Ishikawa (cell line): ENCODE data around the gene SMARCA4.

Source experiments
- CEBPB ChIP-seq: IDR thresholded peaks from 2 replicates; pipeline ENCODE4 v1.6.1; 2012
- CREB1 ChIP-seq: IDR thresholded peaks from 2 replicates; pipeline ENCODE4 v1.6.1; 2012; ENCODE audit warnings: low read depth
- EGR1 ChIP-seq: IDR thresholded peaks from 2 replicates; pipeline ENCODE4 v1.6.1; 2012
- EP300 ChIP-seq: IDR thresholded peaks from 2 replicates; pipeline ENCODE4 v1.6.1; 2012; ENCODE audit warnings: borderline replicate concordance
- FOXM1 ChIP-seq: IDR thresholded peaks from 2 replicates; pipeline ENCODE4 v1.6.1; 2012; ENCODE audit warnings: low read depth, borderline replicate concordance
- NFIC ChIP-seq: IDR thresholded peaks from 2 replicates; pipeline ENCODE4 v1.6.1; 2012
- RAD21 ChIP-seq: IDR thresholded peaks from 2 replicates; pipeline ENCODE4 v1.6.1; 2012; ENCODE audit warnings: low read depth
- TAF1 ChIP-seq: IDR thresholded peaks from 2 replicates; pipeline ENCODE4 v1.6.1; 2012; ENCODE audit warnings: low read depth, mild to moderate bottlenecking
- TCF12 ChIP-seq: IDR thresholded peaks from 2 replicates; pipeline ENCODE4 v1.6.1; 2012; ENCODE audit warnings: low read depth
- TEAD4 ChIP-seq: IDR thresholded peaks from 2 replicates; pipeline ENCODE4 v1.6.1; 2012
- YY1 ChIP-seq: IDR thresholded peaks from 2 replicates; pipeline ENCODE4 v1.6.1; 2012; ENCODE audit warnings: low read depth
- ZBTB7A ChIP-seq: IDR thresholded peaks from 2 replicates; pipeline ENCODE4 v1.6.1; 2012; ENCODE audit warnings: low read depth
- TF ChIP-seq, protein P1 (sequence below): IDR thresholded peaks from 2 replicates; pipeline ENCODE4 v1.6.1; 2012; ENCODE audit warnings: low read depth, mild to moderate bottlenecking
- TF ChIP-seq, protein P2 (sequence below): IDR thresholded peaks from 2 replicates; pipeline ENCODE4 v1.6.1; 2012
- TF ChIP-seq, protein P3 (sequence below): IDR thresholded peaks from 2 replicates; pipeline ENCODE4 v1.6.1; 2012

Gene SMARCA4

DNA sequence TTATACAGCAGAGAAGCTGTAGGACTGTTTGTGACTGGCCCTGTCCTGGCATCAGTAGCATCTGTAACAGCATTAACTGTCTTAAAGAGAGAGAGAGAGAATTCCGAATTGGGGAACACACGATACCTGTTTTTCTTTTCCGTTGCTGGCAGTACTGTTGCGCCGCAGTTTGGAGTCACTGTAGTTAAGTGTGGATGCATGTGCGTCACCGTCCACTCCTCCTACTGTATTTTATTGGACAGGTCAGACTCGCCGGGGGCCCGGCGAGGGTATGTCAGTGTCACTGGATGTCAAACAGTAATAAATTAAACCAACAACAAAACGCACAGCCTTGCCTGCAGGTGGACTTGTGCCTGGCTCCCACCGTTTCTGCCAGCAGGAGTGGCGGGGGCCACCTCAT lies 101.1 kb downstream of the SMARCA4 start:
- TF ChIP-seq CREB1 (no peak), NFIC (no peak)

DNA sequence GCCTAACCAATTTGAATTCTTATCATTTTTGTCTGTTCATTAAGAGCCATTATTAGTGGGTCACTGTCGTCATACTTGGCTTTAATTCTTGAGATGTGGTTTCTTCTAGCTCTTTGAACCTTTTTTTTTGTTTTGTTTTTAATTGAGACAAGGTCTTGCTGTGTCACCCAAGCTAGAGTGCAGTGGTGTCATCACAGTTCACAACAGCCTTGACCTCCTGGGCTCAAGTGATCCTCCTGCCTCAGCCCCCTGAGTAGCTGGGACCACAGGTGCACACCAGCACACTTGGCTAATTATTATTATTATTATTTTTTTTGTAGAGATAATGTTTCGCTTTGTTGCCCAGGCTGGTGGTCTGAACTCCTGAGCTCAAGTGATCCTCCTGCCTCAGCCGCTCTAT lies 102.6 kb downstream of the SMARCA4 start:
- TF ChIP-seq CREB1 = no peak
- no peak for TF ChIP-seq TEAD4
- TF ChIP-seq, protein P1, sequence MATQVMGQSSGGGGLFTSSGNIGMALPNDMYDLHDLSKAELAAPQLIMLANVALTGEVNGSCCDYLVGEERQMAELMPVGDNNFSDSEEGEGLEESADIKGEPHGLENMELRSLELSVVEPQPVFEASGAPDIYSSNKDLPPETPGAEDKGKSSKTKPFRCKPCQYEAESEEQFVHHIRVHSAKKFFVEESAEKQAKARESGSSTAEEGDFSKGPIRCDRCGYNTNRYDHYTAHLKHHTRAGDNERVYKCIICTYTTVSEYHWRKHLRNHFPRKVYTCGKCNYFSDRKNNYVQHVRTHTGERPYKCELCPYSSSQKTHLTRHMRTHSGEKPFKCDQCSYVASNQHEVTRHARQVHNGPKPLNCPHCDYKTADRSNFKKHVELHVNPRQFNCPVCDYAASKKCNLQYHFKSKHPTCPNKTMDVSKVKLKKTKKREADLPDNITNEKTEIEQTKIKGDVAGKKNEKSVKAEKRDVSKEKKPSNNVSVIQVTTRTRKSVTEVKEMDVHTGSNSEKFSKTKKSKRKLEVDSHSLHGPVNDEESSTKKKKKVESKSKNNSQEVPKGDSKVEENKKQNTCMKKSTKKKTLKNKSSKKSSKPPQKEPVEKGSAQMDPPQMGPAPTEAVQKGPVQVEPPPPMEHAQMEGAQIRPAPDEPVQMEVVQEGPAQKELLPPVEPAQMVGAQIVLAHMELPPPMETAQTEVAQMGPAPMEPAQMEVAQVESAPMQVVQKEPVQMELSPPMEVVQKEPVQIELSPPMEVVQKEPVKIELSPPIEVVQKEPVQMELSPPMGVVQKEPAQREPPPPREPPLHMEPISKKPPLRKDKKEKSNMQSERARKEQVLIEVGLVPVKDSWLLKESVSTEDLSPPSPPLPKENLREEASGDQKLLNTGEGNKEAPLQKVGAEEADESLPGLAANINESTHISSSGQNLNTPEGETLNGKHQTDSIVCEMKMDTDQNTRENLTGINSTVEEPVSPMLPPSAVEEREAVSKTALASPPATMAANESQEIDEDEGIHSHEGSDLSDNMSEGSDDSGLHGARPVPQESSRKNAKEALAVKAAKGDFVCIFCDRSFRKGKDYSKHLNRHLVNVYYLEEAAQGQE = no peak
- no peak for TF ChIP-seq YY1
- TF ChIP-seq TCF12 = no peak
- TF ChIP-seq EP300 = no peak
- TF ChIP-seq ZBTB7A = no peak
- no peak for TF ChIP-seq RAD21

DNA sequence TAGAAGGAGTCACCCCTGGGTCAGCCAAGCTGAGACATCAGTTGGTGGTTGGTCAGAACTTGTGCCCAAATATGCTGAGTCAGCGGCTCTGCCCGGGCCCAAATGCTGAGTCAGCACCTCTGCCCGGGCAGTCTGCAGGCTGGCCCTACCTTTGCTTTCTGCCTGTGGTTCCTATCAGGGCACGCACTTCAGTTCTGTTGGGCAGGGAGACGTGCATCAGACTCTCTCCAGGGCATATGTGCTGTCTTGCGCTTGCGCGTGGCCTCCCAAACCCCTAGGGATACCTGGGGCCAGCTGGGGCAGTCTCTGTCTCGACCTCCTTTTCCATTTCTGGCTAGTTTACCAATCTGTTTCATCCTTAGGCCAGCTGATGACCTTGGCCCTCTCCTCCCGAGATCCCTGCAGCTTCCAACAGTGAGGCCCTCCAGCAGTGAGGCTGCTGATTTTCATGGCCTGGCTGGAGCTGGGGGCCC lies 104.0 kb downstream of the SMARCA4 start:
- TF ChIP-seq YY1 = no peak
- TF ChIP-seq, protein P2, sequence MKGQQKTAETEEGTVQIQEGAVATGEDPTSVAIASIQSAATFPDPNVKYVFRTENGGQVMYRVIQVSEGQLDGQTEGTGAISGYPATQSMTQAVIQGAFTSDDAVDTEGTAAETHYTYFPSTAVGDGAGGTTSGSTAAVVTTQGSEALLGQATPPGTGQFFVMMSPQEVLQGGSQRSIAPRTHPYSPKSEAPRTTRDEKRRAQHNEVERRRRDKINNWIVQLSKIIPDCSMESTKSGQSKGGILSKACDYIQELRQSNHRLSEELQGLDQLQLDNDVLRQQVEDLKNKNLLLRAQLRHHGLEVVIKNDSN = no peak
- TF ChIP-seq FOXM1 = no peak

DNA sequence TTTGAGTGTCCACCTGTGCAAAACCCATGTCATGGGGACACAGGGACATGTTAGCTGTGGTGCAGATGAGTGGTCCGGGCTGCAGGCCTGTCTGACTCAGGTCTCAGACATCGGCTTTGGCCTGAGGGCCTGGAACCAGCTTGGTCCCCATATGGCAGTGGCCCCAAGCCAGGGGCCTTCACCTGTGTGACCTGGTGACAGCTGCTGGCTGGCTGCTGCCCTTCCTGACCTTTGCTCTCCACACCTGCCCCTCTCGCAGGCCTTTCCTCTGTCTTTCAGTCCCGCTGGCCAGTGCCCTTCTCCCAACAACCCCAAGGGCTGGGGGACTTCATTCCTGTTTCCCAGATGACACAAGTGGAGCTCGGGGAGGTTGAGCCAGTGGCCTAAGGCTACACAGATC lies 105.5 kb downstream of the SMARCA4 start:
- TF ChIP-seq YY1 = no peak
- no peak for TF ChIP-seq CREB1
- TF ChIP-seq ZBTB7A = no peak
- TF ChIP-seq TAF1 = no peak
- TF ChIP-seq TEAD4 = no peak
- TF ChIP-seq FOXM1 = no peak
- TF ChIP-seq, protein P2 = no peak
- no peak for TF ChIP-seq TCF12

DNA sequence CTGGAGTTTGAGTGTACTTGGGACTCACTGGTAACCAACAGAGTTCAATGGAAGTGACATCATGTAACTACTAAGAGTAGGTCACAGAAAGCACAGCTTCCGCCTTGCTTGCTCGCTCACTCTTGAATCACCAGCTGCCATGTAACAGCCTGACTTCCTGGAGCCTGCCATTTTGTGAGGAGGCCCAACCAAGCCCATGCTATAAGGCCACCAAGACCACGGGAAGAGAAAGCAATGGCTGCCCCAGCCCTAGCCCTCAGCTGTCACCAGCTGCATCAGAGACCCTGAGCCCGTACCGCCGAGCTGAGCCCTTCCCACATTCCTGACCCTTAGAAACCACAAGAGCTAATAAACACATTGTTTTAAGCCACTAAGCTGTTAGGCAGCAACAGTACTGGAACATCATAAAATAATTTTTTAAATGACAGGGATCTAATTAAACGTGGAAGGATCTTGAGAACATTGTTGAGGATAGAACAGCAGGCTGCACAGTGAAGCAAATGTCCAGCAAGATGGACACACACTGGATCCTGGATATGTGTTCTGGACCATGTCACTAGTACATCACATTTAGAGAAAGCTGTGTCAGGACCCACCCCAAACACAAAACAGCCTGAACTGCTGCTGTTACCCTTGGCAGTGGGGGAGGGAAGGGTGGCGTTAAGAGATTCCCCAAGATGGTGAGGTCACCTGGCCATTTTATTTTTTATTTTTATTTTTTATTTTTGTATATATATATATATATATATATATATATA lies 106.7 kb downstream of the SMARCA4 start:
- TF ChIP-seq FOXM1 = no peak
- TF ChIP-seq TCF12 = no peak
- TF ChIP-seq, protein P2 = no peak
- TF ChIP-seq EP300 = no peak
- TF ChIP-seq, protein P3, sequence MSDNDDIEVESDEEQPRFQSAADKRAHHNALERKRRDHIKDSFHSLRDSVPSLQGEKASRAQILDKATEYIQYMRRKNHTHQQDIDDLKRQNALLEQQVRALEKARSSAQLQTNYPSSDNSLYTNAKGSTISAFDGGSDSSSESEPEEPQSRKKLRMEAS = no peak
- no peak for TF ChIP-seq TEAD4
- TF ChIP-seq, protein P1 = no peak
- TF ChIP-seq YY1 = no peak
- TF ChIP-seq NFIC = no peak
- TF ChIP-seq RAD21 = no peak
- no peak for TF ChIP-seq CREB1
- no peak for TF ChIP-seq ZBTB7A
- TF ChIP-seq TAF1 = no peak
- no peak for TF ChIP-seq CEBPB
- TF ChIP-seq EGR1 = no peak

DNA sequence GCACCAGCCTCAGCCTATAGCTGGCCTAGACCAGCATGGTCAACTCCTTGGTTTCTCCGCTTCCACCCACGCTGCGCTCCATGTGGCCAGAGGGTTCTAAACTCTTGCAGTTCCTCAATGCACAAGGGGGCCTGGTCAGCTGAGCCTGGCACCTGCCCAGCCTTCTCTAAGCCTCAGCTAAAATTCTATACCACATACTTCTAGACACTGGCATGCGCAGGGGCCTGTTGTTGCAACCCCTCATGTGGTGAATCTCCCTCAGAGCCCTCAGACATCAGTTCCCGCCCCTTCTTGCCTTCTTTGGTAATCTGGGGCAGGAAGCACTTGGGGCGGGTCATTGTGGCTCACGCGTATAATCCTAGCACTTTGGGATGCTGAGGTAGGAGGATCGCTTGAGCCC lies 108.7 kb downstream of the SMARCA4 start:
- TF ChIP-seq RAD21 (no peak), NFIC (no peak), YY1 (no peak), ZBTB7A (no peak), CREB1 (no peak), TCF12 (no peak), EP300 (no peak), TAF1 (no peak), TEAD4 (no peak), FOXM1 (no peak), CEBPB (no peak), EGR1 (no peak)
- TF ChIP-seq, protein P2 = no peak
- TF ChIP-seq, protein P1 = no peak
- TF ChIP-seq, protein P3 = no peak
